ENCODE results near the gene USP25.

DNA sequence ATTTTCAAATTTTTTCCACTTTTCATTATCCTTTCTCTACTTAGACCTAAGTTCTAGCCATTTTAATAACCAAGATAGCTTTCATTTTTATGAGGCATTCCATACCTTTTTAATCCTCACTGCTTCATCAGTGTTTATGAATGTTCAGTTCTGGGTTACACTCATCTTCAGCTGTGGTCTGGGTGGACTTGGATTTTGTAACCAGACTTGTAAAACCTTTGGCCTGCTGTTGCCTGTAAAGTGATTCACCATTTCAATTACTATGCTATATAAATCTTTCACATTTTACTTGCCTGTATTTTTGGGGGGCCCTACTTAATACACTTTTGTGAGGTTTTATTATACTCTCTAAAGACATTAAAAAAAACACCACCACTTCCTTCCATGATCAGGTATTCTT, 46.2 kb downstream of the USP25 start:
- no peak for TF ChIP-seq EZH2 (IDR thresholded peaks at IDR 0.05; ENCODE audit: borderline replicate concordance, low read length)
- TF ChIP-seq, protein P1, sequence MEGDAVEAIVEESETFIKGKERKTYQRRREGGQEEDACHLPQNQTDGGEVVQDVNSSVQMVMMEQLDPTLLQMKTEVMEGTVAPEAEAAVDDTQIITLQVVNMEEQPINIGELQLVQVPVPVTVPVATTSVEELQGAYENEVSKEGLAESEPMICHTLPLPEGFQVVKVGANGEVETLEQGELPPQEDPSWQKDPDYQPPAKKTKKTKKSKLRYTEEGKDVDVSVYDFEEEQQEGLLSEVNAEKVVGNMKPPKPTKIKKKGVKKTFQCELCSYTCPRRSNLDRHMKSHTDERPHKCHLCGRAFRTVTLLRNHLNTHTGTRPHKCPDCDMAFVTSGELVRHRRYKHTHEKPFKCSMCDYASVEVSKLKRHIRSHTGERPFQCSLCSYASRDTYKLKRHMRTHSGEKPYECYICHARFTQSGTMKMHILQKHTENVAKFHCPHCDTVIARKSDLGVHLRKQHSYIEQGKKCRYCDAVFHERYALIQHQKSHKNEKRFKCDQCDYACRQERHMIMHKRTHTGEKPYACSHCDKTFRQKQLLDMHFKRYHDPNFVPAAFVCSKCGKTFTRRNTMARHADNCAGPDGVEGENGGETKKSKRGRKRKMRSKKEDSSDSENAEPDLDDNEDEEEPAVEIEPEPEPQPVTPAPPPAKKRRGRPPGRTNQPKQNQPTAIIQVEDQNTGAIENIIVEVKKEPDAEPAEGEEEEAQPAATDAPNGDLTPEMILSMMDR (conservative IDR thresholded peaks at IDR 0.05 in 1 of 2, IDR thresholded peaks at IDR 0.05 in 1 of 2; ENCODE audit: extremely low read depth in 1 of 2, insufficient read depth in 1 of 2, low read depth in 1 of 2, low read length in 2 of 2) = no peak

All from mammary epithelial cell (primary cell).